ENCODE data around the gene KAZN. TPM values are rescaled to one million over a fixed set of nuclear protein-coding genes. Genes with fewer than 3 reads are reported as not detected.

KAZN gene
- total RNA-seq, 2 donors from 2014 or later = 0.46 to 0.58 TPM

DNA sequence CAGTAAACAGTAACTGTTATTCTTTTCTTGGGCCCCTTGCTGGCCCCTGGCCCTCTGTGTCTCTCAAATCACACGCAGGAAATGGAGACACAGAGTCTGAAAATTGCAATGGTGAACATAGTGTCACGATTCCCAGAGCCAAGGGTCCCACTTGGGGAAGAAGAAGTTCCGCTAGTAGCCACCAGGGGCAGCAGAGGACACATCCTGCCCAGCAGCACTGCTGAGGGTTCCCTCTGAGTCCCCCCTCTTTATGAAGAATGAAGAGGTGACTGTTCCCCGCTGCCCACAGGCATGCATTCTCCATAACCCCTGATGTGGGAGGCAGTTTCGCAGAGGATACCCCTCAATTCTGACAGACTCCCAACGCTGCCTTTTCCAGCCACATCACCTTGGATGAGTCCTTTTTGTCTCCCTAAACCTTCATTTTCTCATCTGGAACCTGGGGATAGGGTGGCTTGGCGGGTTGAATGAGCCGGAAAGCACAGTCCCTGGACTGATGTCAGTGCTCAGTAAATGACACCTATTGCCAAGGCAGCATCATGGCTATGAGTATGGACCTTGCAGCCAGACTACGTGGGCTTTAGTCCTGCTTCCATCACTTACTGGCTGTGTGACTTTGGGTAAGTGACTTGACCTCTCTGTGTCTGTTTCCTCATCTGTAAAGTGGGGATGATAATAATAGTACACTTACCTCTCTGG lies 317.0 kb downstream of the KAZN start:
- Mint-ChIP-seq H3K9me3 (no peaks in the 10 kb centered on the region), H3K4me1 (ENCODE audit: low read depth) (no peaks in the 10 kb centered on the region), H3K27ac (no peak overlapping the region)

DNA sequence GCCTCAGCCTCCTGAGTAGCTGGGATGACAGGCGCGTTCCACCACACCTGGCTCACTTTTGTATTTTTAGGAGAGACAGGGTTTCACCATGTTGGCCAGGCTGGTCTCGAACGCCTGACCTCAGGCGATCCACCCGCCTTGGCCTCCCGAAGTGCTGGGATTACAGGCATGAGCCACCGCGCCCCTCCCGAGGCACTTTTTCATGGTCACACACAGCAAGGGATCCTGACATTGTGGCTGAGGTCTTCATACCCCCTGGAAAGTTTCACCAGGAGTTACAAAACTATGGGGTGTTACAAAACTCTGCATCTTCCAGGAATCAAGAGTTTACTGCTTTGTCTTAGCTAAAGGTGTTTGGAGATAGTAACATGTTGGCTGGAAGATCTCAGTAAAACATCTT lies 320.8 kb downstream of the KAZN start:
- Mint-ChIP-seq H3K27me3 (ENCODE audit: low read depth) (peaks cover 11% of the 10 kb centered on the region), H3K36me3 (ENCODE audit: insufficient read depth in 2 of 2) (no peaks in the 10 kb centered on the region), H3K4me1 (ENCODE audit: low read depth) (no peaks in the 10 kb centered on the region), H3K4me3 (no peak overlapping the region), H3K27ac (no peak overlapping the region), H3K9me3 (no peaks in the 10 kb centered on the region)
- no peak for ATAC-seq (replicated peaks in 1 of 2)
- DNase-seq = no peak

More for the DNA sequence above, 317.0 kb downstream of the KAZN start:
- Mint-ChIP-seq H3K36me3 (ENCODE audit: insufficient read depth in 2 of 2) (no peaks in the 10 kb centered on the region), H3K4me3 (no peak overlapping the region), H3K27me3 (ENCODE audit: low read depth) (no peaks in the 10 kb centered on the region)
- peak in 1 of 2 donors; percentile 32 for ATAC-seq (replicated peaks in 1 of 2)
- peak; percentile 34 to 43 for DNase-seq

DNA sequence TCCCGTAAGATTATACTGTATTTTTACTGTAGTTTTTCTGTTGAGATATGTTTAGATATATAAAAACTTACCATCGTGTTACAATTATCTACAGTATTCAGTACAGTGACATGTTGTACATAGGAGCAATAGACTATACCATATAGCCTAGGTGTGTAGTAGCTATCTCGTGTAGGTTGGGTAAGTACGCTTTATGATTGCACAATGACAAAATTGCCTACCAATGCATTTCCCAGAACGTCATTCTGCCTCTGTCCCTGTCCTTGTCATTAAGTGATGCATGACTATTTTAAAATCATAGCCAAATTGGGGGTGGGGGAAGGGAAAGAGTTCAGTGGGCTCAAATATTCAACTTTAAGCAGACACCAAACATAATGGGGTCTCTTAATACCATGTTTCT lies 321.3 kb downstream of the KAZN start:
- no peaks in the 10 kb centered on the region for H3K9me3 Mint-ChIP-seq
- H3K27me3 Mint-ChIP-seq (ENCODE audit: low read depth) = peaks cover 12% of the 10 kb centered on the region
- H3K27ac Mint-ChIP-seq = no peak overlapping the region
- H3K4me3 Mint-ChIP-seq = no peak overlapping the region
- DNase-seq (no peak), ATAC-seq (replicated peaks in 1 of 2) (no peak)
- no peaks in the 10 kb centered on the region for H3K36me3 Mint-ChIP-seq (ENCODE audit: insufficient read depth in 2 of 2)
- H3K4me1 Mint-ChIP-seq (ENCODE audit: low read depth) = no peaks in the 10 kb centered on the region

DNA sequence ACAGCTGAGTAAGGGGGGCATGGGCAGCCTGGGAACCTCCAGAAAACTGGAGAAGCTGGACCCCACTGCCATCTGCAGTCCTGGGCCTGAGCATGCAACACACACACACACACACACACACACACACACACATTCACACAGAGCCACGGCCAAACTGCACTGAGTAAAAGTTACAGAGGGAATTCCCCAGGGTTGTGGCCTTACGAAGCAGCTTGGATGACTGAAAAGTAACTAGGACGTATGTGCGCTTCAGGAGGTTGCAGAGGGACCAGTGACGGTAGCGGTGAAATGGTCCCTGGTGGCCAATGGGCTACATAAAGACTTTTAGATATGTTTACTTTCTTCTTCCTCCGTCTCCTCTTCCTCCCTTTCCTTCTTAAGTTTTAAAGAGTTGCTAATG lies 322.6 kb downstream of the KAZN start:
- H3K4me1 Mint-ChIP-seq (ENCODE audit: low read depth) = peaks cover 4% of the 10 kb centered on the region
- H3K27me3 Mint-ChIP-seq (ENCODE audit: low read depth) = peaks cover 25% of the 10 kb centered on the region
- H3K36me3 Mint-ChIP-seq (ENCODE audit: insufficient read depth in 2 of 2) = no peaks in the 10 kb centered on the region
- no peak overlapping the region for H3K27ac Mint-ChIP-seq
- no peak overlapping the region for H3K4me3 Mint-ChIP-seq
- ATAC-seq (replicated peaks in 1 of 2) = no peak
- no peaks in the 10 kb centered on the region for H3K9me3 Mint-ChIP-seq
- no peak for DNase-seq

DNA sequence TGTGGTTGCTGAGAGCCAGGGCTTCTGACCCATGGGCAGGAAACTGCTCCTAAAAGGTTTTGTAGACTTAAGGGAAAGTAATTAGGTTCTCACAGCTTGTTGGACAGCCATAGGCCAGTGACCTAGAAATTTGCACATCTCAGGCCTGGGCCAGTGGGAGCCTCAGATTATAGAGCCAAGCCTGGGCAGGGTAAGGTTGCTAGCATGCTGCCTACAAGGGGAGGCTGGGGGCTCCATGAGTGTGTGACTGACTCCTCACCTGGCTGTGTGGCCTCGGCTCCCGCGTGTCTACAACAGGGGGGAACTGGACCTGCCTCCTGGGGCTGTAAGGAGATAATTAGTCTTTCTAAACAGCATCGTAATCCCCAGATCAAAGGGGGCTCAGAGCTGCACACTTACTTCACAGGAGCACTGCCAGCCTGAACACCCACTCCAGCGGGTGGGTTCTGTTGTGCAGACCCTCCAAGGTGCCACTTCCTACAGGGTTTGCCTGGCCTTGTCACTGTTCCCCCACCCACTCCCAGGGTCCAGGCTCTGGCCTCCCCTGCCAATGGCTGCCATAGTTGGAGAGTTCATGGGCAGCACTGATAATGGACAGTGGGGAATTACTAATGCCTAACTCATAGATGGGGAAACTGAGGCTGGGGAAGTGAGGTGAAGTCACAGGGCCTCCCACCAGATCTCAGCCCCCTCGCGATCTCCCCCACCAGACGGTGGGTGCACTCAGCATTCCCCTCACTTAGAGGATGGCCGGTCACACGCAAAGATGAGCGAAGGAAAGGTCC lies 324.6 kb downstream of the KAZN start:
- H3K4me3 Mint-ChIP-seq = peak overlapping the region; percentile 55 to 72
- H3K4me1 Mint-ChIP-seq (ENCODE audit: low read depth) = peaks cover 4% of the 10 kb centered on the region
- no peaks in the 10 kb centered on the region for H3K9me3 Mint-ChIP-seq
- ATAC-seq (replicated peaks in 1 of 2) = no peak
- no peaks in the 10 kb centered on the region for H3K36me3 Mint-ChIP-seq (ENCODE audit: insufficient read depth in 2 of 2)
- peaks cover 42% of the 10 kb centered on the region for H3K27me3 Mint-ChIP-seq (ENCODE audit: low read depth)
- no peak for DNase-seq
- H3K27ac Mint-ChIP-seq = no peak overlapping the region

DNA sequence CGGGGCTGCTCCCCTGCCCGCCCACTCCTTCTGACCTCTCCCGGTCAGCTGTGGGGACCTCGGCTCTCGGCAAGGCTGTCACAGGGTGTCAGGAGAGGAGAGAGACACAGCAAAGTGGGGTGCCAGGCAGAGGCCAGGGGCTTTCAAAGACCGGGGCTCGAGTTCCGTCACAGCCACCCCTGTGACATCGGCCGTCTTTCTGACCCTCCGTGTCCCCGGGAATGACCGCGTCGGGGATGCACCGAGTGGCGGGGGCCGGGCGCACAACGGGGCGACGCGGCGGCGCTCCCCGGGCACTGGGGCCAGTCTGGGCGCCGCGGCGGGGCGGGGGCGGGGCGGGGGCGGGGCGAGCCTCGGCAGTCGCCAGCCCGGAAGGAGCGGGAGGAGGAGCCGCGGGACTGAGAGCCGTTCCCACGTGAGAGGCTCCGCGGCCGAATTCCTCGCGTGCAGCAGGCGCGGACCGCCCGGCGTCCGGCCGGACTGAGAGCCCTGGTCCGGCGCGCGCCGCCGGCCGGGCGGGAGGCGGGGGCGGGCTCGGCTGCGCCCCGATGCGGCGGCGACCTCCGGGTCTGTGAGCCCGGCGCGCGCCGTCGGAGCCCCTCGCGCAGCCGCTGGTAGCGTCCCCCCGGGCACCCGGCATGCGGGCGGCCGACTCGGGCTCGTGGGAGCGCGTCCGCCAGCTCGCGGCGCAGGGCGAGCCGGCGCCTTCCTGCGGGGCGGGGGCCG lies 325.4 kb downstream of the KAZN start:
- Mint-ChIP-seq H3K9me3 (no peaks in the 10 kb centered on the region), H3K27me3 (ENCODE audit: low read depth) (peaks cover 42% of the 10 kb centered on the region), H3K36me3 (ENCODE audit: insufficient read depth in 2 of 2) (no peaks in the 10 kb centered on the region), H3K27ac (no peak overlapping the region), H3K4me3 (peak overlapping the region; percentile 55 to 72), H3K4me1 (ENCODE audit: low read depth) (peaks cover 4% of the 10 kb centered on the region)
- ATAC-seq (replicated peaks in 1 of 2) (peak; percentile 78 to 86), DNase-seq (peak; percentile 25 to 48)

DNA sequence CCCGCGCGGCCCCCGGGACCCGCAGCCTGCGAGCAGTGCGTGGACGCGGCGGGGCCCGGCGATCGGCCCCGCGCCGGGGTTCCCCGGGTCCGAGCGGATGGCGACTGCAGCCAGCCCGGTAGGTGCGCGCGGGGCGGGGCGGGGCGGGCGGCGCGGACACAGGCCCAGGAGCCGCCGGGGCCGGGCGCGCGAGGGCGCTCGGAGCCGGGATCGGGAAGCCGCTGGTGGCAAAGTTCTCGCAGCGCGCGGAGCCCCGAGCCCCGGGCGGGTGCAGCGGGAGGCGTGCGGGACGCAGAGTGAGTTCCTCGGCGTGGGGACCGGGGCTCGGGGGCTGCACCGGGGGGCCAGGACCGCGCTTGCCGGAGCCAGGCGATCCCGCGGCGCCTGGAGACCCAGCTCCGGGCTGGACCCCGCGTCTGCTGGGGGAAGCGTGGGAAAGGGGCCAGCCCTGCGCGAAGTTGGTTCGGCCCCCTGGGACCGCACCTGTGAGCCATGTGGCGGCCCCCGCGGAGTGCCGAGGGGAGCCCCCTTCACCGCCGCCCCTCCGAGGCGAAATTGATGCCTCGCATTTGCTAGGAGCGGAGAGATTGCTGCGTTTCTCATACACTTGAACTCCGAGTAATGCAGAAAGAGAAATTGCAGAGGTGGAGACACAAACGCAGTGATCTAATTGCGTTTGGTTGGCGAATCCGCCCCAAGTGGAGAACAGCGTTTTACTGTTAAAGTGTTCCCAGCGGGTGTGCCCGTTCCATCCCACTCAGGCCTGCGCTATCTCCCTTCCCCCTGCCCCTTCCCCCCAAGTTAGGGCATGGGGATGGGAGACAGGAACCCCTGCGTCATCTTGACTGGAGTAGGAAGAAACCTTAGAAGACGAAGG lies 326.2 kb downstream of the KAZN start:
- H3K4me1 Mint-ChIP-seq (ENCODE audit: low read depth) = peaks cover 4% of the 10 kb centered on the region
- ATAC-seq (replicated peaks in 1 of 2) (peak; percentile 54 to 56), DNase-seq (peak; percentile 10 to 24)
- no peak overlapping the region for H3K27ac Mint-ChIP-seq
- no peaks in the 10 kb centered on the region for H3K9me3 Mint-ChIP-seq
- peaks cover 42% of the 10 kb centered on the region for H3K27me3 Mint-ChIP-seq (ENCODE audit: low read depth)
- H3K4me3 Mint-ChIP-seq = peak overlapping the region; percentile 67 to 74
- no peaks in the 10 kb centered on the region for H3K36me3 Mint-ChIP-seq (ENCODE audit: insufficient read depth in 2 of 2)

DNA sequence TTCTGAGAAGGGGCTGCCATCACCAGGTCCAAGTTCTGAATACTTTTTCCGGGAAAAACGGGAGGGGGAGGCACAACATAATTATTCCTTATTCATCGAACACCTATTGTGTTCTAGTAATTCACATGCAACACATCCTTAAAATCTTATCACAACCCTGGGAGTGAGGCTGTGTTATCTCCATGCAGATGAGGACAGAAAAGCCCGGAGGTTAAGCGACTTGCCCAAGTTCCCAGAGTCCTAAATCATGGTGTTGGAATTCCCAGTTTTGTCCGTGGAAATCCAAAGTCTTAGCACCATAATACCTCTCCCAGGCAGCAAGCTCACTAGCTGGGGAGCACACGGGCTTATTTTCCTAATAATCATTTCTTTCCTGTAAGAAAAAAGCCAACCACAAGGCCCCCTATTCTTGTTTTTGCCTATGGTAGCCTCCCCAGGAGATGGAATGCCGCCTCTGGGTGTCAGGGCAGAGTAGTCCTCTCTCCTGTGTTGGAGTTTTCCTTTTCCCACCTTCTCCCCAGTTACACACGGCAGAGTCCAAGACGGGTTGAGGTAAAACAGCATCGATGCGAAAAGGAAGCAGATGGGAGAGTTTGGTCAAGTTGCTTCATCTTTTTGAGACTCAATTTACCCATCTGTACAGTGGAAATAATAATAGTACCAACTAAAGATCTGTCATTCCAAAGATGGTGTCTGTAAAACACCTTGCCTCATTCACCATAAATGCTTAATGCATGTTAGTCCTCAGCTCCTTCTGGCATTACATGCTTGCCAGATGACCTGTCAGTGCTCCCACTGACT lies 327.1 kb downstream of the KAZN start:
- no peak for DNase-seq
- Mint-ChIP-seq H3K4me3 (peak overlapping the region in 1 of 2 donors; percentile 74), H3K36me3 (ENCODE audit: insufficient read depth in 2 of 2) (no peaks in the 10 kb centered on the region), H3K27ac (no peak overlapping the region), H3K27me3 (ENCODE audit: low read depth) (peaks cover 42% of the 10 kb centered on the region), H3K9me3 (no peaks in the 10 kb centered on the region), H3K4me1 (ENCODE audit: low read depth) (peaks cover 4% of the 10 kb centered on the region)
- ATAC-seq (replicated peaks in 1 of 2) = no peak

DNA sequence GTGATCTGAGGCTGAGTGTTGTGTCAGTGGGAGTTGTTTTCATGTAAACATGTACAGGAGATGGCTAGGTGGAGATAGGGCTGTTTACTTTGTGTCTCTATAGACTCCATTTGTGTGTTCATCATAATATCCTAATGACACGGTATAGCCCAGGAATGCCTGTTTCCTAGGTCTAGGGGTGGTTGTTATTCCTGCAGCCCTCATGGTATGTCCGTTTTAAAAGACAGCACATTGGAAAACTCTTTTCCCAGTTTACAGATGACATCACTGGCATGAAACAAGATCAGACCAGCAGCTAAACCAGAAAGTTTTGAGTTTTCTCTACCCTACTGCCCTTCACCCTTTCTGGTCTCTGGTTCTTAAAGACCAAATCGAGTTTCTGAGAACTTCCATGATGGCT lies 327.7 kb downstream of the KAZN start:
- DNase-seq (no peak), ATAC-seq (replicated peaks in 1 of 2) (no peak)
- Mint-ChIP-seq H3K9me3 (no peaks in the 10 kb centered on the region), H3K4me3 (peak overlapping the region; percentile 10 to 40), H3K27ac (no peak overlapping the region), H3K4me1 (ENCODE audit: low read depth) (peaks cover 4% of the 10 kb centered on the region), H3K36me3 (ENCODE audit: insufficient read depth in 2 of 2) (no peaks in the 10 kb centered on the region), H3K27me3 (ENCODE audit: low read depth) (peaks cover 40% of the 10 kb centered on the region)

DNA sequence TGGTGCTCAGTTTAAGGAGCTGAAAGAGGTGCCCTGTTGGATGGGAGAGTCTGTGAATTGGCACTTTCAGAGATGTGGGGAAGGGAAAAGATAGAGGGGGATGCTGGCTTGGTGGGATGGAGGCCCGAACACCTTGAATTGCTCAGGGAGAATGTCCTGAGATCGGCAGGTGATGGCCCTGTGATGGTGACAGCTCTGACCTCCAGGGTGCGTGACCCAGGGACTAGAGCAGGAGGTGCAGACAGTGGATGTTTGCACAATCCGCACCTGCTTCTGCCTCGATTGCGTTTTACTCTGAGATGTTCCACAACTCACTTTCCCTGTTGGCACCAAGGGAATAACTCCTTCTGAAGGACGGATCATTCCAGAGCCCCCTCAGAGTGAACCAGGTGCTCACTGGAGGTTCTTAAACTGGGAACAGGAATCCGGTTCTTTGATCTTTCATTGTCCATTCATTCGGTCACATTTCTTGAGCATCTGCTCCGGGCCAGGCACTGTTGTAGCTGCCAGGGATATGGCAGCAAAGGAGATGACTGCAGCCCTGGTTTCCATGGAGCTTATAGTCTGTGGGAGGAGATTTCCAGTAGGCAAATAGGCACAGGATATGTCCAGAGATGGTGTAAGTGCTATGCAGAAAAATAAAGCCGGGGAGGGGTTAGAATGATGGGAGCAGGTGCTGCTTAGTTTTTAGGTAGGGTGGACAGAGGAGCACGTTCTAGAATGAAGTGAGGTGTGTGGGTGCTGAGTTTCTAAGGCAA lies 328.5 kb downstream of the KAZN start:
- no peaks in the 10 kb centered on the region for H3K9me3 Mint-ChIP-seq
- DNase-seq = no peak
- H3K4me1 Mint-ChIP-seq (ENCODE audit: low read depth) = peaks cover 4% of the 10 kb centered on the region
- H3K36me3 Mint-ChIP-seq (ENCODE audit: insufficient read depth in 2 of 2) = no peaks in the 10 kb centered on the region
- ATAC-seq (replicated peaks in 1 of 2) = no peak
- H3K27ac Mint-ChIP-seq = no peak overlapping the region
- peaks cover 36% of the 10 kb centered on the region for H3K27me3 Mint-ChIP-seq (ENCODE audit: low read depth)
- no peak overlapping the region for H3K4me3 Mint-ChIP-seq

DNA sequence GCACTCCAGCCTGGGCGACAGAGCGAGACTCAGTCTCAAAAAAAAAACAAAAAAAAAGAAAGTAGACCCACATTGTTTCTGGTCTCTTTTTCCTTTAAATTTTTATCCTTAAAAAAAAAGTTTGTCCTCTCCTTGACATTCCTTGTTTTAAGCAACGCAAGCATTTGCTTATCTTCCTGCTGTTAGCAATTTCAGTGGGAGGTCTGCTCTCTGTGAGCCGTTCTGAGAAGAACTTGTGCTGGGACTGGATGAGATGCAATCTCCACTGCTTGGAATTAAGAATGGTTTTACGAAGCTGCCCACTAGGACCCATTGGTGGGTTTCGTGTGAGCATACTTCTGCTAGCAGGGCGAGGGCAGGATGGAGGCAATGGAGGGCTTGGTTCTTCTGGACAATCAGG lies 329.9 kb downstream of the KAZN start:
- H3K9me3 Mint-ChIP-seq = no peaks in the 10 kb centered on the region
- ATAC-seq (replicated peaks in 1 of 2) (no peak), DNase-seq (no peak)
- no peak overlapping the region for H3K27ac Mint-ChIP-seq
- no peaks in the 10 kb centered on the region for H3K36me3 Mint-ChIP-seq (ENCODE audit: insufficient read depth in 2 of 2)
- H3K4me1 Mint-ChIP-seq (ENCODE audit: low read depth) = peaks cover 4% of the 10 kb centered on the region
- H3K4me3 Mint-ChIP-seq = no peak overlapping the region
- H3K27me3 Mint-ChIP-seq (ENCODE audit: low read depth) = peaks cover 33% of the 10 kb centered on the region

All from activated T-cell treated with anti-CD3 and anti-CD28 coated beads, Interleukin-2, amount 50 U/mL, for 72 hours (primary cell).